Activated CD8-positive, alpha-beta memory T cell treated with anti-CD3 and anti-CD28 coated beads for 48 hours (primary cell): ENCODE results near the gene DMRTA2.

Experiments used
- DNase-seq, 3 experiments: peaks; one replicate each; pipeline ENCODE4 v3.0.0-alpha.2; 2020; ENCODE audit warnings: low read depth in 2 of 3, low spot score in 2 of 3

DMRTA2 gene

GRCh38 chr1:50424045-50424883 lies 1.0 kb upstream of the DMRTA2 start:
- DNase-seq = no peak

GRCh38 chr1:50423670-50424000 lies 392 bp upstream of the DMRTA2 start:
- DNase-seq = peak in 1 of 3 experiments; percentile 7

GRCh38 chr1:50422675-50422945 lies 633 bp downstream of the DMRTA2 start:
- DNase-seq = no peak

DNA sequence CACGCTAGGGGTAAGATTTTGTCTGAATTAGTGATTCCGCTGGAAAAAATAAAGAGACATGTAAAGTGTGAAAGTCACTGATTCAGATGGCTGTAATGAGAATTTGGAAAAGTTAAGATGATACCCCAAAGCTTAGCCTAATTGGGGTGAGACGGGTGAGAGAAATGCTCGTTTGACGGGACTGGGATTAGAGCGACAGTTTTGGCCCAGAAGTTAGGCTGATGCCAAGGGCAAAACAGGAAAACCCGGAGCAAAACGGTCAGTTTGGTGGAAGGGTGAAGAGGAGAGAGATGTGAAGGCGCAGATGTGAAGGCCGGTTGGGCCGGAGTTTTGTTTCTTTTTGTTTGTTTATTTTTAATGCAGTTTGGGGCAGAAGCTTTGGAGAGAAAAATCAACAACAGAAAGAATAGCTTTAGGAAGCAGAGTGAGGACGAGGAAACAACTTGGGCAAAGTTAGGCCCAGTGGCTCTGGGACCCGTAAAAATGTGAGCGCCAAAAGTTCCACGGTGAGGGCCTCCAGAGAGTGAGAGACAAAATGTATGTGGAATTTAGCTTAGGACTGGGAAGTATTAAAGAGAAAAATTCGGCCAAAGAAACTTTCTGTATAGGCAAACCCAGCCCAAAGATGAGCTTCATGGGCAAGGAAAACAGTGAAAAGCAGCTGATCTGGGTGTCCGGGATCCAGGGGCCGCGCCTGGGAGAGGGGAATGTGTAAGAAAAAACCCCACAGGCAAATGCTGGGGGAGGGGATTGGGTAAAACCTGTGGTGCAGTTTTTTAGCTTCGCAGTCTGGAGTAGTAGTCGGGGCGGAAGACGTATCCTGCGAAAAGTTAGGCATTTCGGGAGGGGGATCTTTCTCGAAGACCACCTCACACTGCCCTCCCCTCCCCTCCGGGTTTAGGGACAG lies 1.2 kb downstream of the DMRTA2 start:
- no peak for DNase-seq

DNA sequence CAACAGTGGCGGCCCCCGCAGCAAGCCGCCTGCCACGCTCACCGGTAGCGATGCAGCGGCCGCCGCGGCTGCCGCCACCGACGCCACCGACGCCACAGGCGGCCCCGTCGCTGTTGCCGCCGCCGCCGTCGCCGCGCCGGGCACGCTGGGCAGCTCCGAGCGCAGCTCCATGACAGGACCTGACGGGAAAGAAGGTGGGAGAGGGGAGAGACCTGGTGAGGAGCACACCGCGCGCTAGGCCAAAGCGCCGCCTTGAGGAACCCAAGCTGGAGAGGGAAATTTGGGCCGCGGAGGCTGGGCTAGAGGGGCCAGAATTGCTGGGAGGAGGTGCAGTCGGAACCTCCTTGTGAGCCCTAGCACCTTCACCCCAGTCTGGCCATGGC lies 1.9 kb downstream of the DMRTA2 start:
- no peak for DNase-seq

DNA sequence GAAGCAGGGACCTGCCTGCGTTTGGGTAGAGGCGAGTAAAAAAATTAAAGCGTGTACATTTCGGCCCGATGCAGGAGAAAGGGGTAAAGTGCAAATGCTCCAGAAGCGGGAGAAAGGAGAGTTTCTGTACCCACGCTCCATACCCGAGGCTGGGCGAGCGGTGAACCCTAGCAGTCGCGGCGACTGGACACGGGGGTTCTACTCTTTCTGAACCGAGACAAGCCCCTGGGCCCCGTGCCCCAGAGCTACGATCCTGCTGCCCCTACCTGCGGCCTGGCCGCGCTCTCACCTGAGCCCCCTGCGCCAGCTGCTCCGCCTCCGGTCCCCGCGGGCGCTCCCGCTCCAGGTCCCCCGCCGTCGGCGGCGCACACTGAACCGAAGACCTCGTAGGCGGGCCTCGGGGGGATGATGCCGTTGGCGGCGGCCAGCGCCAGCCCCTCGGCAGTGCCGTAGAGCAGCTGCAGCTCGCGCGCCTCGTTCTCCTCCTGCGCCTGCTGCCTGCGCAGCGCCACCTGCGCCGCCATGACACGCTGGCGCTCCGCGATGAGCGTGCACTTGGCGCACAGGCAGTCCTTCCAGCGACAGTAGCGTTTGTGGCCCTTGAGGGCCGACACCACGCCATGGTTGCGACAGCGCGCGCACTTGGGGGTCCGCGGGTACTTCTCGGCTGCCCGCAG lies 2.4 kb downstream of the DMRTA2 start:
- DNase-seq = no peak

DNA sequence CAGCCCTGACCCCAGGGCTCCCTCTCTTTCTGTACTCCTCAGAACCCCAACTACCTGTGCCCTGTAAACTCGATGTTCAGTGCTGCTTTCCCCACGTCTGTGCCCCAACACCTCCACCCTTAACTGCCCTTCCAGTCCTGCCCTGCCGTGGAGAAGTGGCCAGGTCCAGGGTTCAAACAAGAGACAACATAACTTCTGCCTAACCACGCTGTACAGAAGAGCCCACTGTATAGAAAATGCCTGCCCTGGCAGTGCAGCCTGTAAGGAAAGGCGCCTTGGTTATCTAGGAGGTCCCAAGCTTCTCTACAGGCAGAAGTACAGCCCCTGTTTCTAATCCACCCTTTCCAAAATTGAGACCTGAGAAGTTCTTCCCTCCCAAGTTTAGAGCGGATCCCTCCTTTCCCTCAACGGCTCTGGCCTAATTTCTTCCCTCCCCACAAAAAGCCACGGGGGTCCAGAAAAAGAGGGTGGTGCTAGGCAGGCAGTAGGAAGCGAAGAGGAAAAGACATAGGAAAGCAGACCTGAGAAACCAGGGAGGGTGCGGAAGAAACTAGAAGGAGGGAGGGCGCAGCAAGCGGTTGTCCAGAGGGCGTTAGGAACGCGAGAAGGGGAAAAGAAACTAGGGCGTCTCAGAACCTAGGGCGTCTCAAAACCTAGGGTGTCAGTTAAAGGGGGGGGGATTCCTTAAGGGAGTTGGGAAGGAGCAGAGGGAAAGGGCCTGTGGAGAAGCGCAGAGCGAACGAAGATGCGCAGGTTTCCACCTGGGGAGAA lies 3.2 kb downstream of the DMRTA2 start:
- DNase-seq = no peak

- DNase-seq = peak in 1 of 3 experiments; percentile 6
These were observed 3.9 kb downstream of the DMRTA2 start for GRCh38 chr1:50419192-50419906.

DNA sequence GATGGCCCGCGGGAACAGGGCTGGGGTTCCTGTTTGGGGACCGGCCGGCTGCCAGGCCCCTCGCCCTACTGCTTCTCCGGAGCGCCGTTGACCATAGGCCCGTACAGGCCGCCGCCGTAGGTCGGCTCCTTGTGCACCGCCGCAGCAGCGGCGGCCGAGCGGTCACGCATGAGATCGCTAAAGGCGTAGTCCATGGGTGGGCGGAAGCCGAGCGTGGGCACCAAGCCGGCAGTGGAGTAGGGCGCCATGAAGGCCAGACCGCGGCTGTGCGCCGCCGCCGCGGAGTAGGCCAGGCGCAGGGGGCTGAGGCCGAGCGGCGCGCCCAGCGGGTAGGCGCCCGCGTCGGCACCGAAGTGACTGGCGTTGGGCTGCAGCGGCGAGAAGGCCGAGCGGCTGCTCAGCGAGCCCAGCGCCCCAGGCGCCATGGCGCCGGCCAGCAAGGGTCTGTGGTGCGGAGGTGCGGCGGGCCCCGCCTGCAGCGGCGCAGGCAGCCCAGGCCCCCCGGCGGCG lies 4.6 kb downstream of the DMRTA2 start:
- no peak for DNase-seq

DNA sequence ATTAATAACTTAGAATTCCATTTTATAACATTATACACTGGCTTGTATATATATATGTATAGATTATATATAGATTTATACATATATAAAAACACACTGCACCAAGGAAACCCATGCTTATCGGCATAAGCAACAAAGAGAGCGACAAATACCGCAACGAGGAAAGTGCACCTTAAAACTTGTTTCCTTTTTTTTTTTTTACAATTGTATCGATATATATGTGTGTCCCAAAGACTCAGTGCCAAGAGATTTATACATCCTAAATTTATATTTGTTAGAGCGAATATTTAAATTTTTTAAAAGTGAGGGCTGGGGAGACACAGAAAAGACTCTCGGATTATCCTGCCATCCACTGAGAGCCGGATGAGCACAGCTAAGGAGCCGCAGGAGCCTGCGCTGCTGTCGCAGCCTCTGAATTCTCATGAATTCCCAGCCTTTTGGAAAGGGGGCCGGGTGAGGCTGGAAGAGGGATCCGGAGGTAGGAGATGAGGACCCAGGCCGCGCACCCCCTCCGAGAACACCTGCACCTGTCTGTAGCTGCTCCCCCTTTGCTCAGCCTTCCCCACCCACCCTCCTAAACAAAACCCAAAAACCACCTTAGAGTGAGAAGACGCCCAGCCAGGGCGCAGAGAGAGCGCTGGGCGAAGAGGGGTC lies 5.2 kb downstream of the DMRTA2 start:
- no peak for DNase-seq

- no peak for DNase-seq
These were observed 5.7 kb downstream of the DMRTA2 start for GRCh38 chr1:50417507-50417906.

DNA sequence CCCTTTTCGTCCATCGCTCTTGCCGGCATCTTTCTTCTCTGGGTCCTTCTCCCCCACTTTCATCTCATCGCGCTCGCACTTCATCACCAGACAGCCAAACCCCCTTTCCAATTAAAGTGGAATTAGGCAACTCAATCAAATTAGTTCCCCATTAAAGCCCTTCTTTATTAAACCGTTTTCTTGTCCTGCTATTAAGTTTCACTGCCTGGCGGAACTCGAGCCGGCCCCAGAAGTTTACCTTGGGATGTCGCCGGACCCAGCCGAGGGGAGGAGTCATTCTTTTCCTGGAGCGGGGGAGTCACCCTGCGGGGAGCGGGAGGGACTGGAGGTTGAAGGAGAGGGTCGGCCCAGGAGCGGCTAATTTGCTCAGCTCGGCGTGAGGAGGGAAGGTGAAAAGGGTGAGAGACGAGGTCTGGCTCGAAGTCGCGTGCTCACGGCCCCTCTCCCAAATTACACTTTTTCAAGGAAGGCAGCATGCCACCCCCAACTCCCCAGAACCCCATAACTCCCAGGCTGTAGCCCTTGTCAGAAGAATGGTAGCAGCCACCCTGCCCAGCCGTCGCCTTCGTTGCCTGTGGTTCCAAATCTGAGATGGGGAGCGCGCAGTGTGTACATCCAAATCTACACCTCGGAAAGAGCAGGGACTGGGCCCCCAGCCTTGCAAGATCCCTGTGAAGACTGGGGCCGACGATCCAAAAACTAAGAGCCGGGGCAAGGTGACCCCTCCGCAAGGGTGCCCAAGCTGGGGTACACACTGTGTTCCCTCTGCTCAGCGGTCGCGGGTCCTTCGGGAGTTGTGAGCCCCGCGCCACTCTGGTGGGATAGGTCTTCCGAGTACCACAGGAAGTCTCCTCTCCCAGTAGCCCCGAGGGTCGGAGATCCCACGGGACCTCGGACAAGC lies 6.4 kb downstream of the DMRTA2 start:
- no peak for DNase-seq

GRCh38 chr1:50416150-50416527 lies 7.1 kb downstream of the DMRTA2 start:
- DNase-seq = no peak

DNA sequence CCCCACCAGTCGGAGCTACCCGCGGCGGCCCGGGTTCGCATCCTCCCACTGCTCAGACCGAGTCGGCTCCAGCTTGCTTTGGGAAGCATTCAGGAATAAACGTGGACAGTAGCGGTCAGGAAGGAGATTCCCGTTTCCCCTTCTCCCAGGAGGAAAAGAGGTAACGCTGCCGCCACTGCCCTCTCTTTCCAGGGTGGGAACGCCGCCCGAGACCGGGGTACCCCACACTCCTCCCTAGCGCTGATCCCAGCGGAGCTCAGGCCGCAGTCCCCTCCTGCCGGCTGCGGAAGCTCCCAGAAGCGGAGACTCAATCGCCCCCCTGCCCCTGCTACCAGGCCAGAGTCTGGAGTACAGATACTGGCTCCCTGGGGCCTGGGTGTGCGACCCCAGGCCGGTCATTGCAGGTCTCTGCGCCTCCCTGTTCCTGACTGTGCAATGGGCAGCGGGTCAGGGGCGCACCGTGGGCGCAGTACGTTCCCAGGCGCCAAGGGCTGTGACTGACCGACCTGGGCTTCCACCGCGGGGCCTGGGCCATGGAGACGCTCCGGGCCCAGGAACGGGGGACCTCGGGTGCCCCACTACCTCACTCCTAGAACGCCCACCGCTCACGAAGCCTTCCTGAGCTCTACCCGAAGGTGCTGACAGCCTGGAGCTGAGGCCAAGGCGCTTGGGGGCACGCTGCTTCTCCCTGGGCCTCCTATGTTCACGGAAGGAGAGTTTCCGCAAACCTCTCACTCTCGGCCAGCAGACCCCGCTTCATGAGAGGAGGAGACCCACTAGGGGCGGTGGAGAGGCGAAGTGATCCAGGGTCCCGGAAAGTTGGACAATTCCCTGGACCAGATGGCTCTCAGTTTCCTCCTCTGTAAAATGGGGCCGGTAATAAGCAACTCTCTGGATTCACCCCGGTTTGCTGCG lies 7.8 kb downstream of the DMRTA2 start:
- no peak for DNase-seq

DNA sequence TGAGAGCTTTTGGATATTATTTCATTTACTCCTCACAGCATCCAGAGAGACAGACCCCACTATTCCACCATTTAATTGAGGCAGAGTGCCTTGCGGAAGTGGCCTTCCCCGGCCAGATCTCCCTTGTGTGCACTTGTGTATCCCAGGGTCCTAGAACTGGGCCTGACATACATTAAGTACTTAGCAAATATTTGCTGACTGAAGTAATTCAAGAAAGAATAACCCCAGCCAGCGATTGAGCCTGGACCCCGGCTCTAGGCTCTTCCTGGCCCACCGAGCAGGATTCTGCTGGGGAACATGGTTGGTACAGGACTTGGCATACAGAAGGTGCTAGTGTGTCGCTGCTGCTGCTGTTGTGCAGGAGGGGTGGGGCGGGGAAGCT lies 8.4 kb downstream of the DMRTA2 start:
- DNase-seq = no peak

- no peak for DNase-seq
These were observed 10.3 kb downstream of the DMRTA2 start for GRCh38 chr1:50412813-50413476.

- no peak for DNase-seq
These were observed 17.4 kb downstream of the DMRTA2 start for GRCh38 chr1:50405814-50406213.
